HCT116 (cell line): Measurements from ENCODE around the gene QPCT. TPM values are rescaled to one million over a fixed set of nuclear protein-coding genes. Genes with fewer than 3 reads are reported as not detected.

Experiments
- ATAC-seq: fragments of 200-7000 bp; cut with Tn5 transposase; 2 replicates; pipeline ENCODE4 v1.9.1; 2020; ENCODE audit warnings: mild to moderate bottlenecking, moderate library complexity
- BruUV-seq: library from RNA; stranded (reverse); fragments of 400-500 nt; replicated peaks from 2 replicates; lab custom pipeline; 2021; lab: Mats Ljungman, UMichigan
- CTCF ChIA-PET: fragments of 300-600 bp; sonication (Branson Sonifier 250); formaldehyde crosslinking; loops from one replicate; lab custom pipeline; 2021; ENCODE audit warnings: antibody characterized with exemption; lab: Charles Lee
- POLR2A ChIA-PET: fragments of 300-600, 350-600 bp; sonication (Branson Sonifier 250); formaldehyde crosslinking; loops from one replicate; lab custom pipeline; 2021; ENCODE audit warnings: antibody characterized with exemption; lab: Charles Lee
- RAD21 ChIA-PET, 2 experiments: fragments of 300-600 bp; sonication (Branson Sonifier 250); formaldehyde crosslinking; loops; one replicate each; lab custom pipeline; 2023; ENCODE audit warnings: low total read pairs in 2 of 2; ENCODE audit not compliant: uncharacterized antibody in 2 of 2, unreplicated experiment in 2 of 2, low non-redundant PET in 1 of 2; lab: Charles Lee
- DNase-seq: peaks from one replicate; pipeline ENCODE4 v3.0.0-alpha.2; 2010; ENCODE audit warnings: low read depth, low spot score
- H2AFZ ChIP-seq: fragments of 200-600 bp; shearing (Covaris generic), sonication (generic); 2 replicates; pipeline ENCODE4 v1.6.1; 2017; ENCODE audit warnings: low read depth, mixed run types, mixed read lengths, antibody characterized with exemption, low read length; ENCODE audit not compliant: poor library complexity, severe bottlenecking
- H3K27ac ChIP-seq: 2 replicates; pipeline ENCODE4 v1.5.1; 2012; ENCODE audit warnings: low read depth, low read length
- H3K27me3 ChIP-seq: fragments of 200-600 bp; sonication (generic); 2 replicates; pipeline ENCODE4 v1.6.1; 2016; ENCODE audit warnings: mixed run types, low read length, mixed read lengths; ENCODE audit not compliant: insufficient read depth
- H3K36me3 ChIP-seq, 2 experiments: fragments of 200-500 bp in 1 of 2; fragments of 200-600 bp in 1 of 2; sonication (Bioruptor generic) in 1 of 2; sonication (generic) in 1 of 2; 2 replicates each; pipeline versions ENCODE4 v1.5.1 to v1.6.1; 2014 to 2016; ENCODE audit warnings: low read length in 2 of 2, inconsistent platforms in 1 of 2, mixed read lengths in 1 of 2, mixed run types in 1 of 2; ENCODE audit not compliant: insufficient read depth in 2 of 2, control insufficient read depth in 1 of 2
- H3K4me1 ChIP-seq, 2 experiments: fragments of 200-600 bp in 1 of 2; sonication (generic) in 1 of 2; 2 replicates each; pipeline versions ENCODE4 v1.5.1 to v1.6.1; 2012 to 2017; ENCODE audit warnings: low read length in 2 of 2, inconsistent platforms in 1 of 2, mild to moderate bottlenecking in 1 of 2, mixed read lengths in 1 of 2, mixed run types in 1 of 2, moderate library complexity in 1 of 2; ENCODE audit not compliant: insufficient read depth in 2 of 2, control insufficient read depth in 1 of 2
- H3K4me2 ChIP-seq: fragments of 200-600 bp; sonication (generic); 2 replicates; pipeline ENCODE4 v1.6.1; 2017; ENCODE audit warnings: mixed run types, low read length, mixed read lengths
- H3K4me3 ChIP-seq, 2 experiments: fragments of 200-600 bp in 1 of 2; sonication (generic) in 1 of 2; replicated peaks in 1 of 2; 2 replicates each; pipeline ENCODE4 v1.5.1; 2011 to 2016; ENCODE audit warnings: low read length in 2 of 2, control low read depth in 1 of 2, low read depth in 1 of 2, mild to moderate bottlenecking in 1 of 2, mixed read lengths in 1 of 2, mixed run types in 1 of 2
- H3K79me2 ChIP-seq: fragments of 200-600 bp; sonication (generic); 2 replicates; pipeline ENCODE4 v1.6.1; 2017; ENCODE audit warnings: mild to moderate bottlenecking, mixed run types, low read length, moderate library complexity, mixed read lengths; ENCODE audit not compliant: insufficient read depth
- H3K9ac ChIP-seq: fragments of 200-600 bp; sonication (generic); 2 replicates; pipeline ENCODE4 v1.6.1; 2016; ENCODE audit warnings: low read length, mixed read lengths
- H3K9me2 ChIP-seq: fragments of 200-600 bp; sonication (generic), shearing (Covaris generic); 2 replicates; pipeline ENCODE4 v1.6.1; 2017; ENCODE audit warnings: mixed run types, mild to moderate bottlenecking, moderate library complexity; ENCODE audit not compliant: insufficient read depth
- H3K9me3 ChIP-seq, 2 experiments: fragments of 200-500 bp in 1 of 2; fragments of 200-600 bp in 1 of 2; sonication (Bioruptor generic) in 1 of 2; sonication (generic) in 1 of 2; 2 replicates each; pipeline ENCODE4 v1.6.1; 2014 to 2017; ENCODE audit warnings: low read length in 2 of 2, mixed read lengths in 2 of 2, inconsistent platforms in 1 of 2, low read depth in 1 of 2, mild to moderate bottlenecking in 1 of 2, mixed run types in 1 of 2, moderate library complexity in 1 of 2; ENCODE audit not compliant: control insufficient read depth in 1 of 2, insufficient read depth in 1 of 2
- H4K20me1 ChIP-seq: fragments of 200-600 bp; sonication (generic), shearing (Covaris generic); 2 replicates; pipeline ENCODE4 v1.6.1; 2017; ENCODE audit warnings: mixed run types, mild to moderate bottlenecking, moderate library complexity; ENCODE audit not compliant: insufficient read depth
- CTCF ChIP-seq, 3 experiments: fragments of 200-600 bp in 1 of 3; sonication (generic) in 1 of 3; IDR thresholded peaks in 2 of 3; conservative IDR thresholded peaks in 1 of 3; 2 replicates each; pipeline ENCODE4 v1.5.1; 2012 to 2017; ENCODE audit warnings: low read depth in 2 of 3, low read length in 2 of 3, antibody characterized with exemption in 1 of 3, borderline replicate concordance in 1 of 3, control low read depth in 1 of 3, mild to moderate bottlenecking in 1 of 3, mixed read lengths in 1 of 3, mixed run types in 1 of 3, moderate library complexity in 1 of 3; ENCODE audit not compliant: insufficient read depth in 1 of 3
- EGR1 ChIP-seq: IDR thresholded peaks from 2 replicates; pipeline ENCODE4 v1.6.1; 2012; ENCODE audit warnings: low read depth
- EZH2 ChIP-seq: fragments of 200-600 bp; sonication (generic); IDR thresholded peaks from 2 replicates; pipeline ENCODE4 v1.6.1; 2017; ENCODE audit warnings: antibody characterized with exemption, mixed run types
- EZH2phosphoT487 ChIP-seq: fragments of 200-600 bp; IDR thresholded peaks from 2 replicates; pipeline ENCODE4 v1.6.1; 2018; ENCODE audit warnings: antibody characterized with exemption, borderline replicate concordance
- FOSL1 ChIP-seq: IDR thresholded peaks from 2 replicates; pipeline ENCODE4 v1.6.1; 2012; ENCODE audit warnings: low read depth
- RAD21 ChIP-seq: IDR thresholded peaks from 2 replicates; pipeline ENCODE4 v1.6.1; 2012; ENCODE audit warnings: low read depth, mild to moderate bottlenecking
- SRF ChIP-seq: IDR thresholded peaks from 2 replicates; pipeline ENCODE4 v1.6.1; 2012; ENCODE audit warnings: low read depth
- ZFX ChIP-seq: fragments of 450-650 bp; IDR thresholded peaks from 2 replicates; pipeline ENCODE4 v1.6.1; 2017
- intact Hi-C: fragments of 100-400 bp; cut with micrococcal nuclease; formaldehyde crosslinking; loops from 2 replicates; pipeline ENCODE4 v1.10.0; 2022
- total RNA-seq: library from RNA; stranded (reverse); gene quantifications from one replicate; pipeline ENCODE4 v1.2.1, GENCODE V29; 2021; ENCODE audit not compliant: unreplicated experiment

Gene QPCT
- total RNA-seq, 1 experiment from 2014 or later, result not detected

- Histone ChIP-seq H4K20me1 (no peaks in the 10 kb centered on the region), H3K79me2 (no peaks in the 10 kb centered on the region), H2AFZ (no peak overlapping the region), H3K4me1 (no peaks in the 10 kb centered on the region)
- TF ChIP-seq RAD21, result no peak
- TF ChIP-seq EZH2, result no peak
- TF ChIP-seq, all 23 proteins: peak for 0
- Histone ChIP-seq H3K9me3 (no peaks in the 10 kb centered on the region), H3K4me3 (no peak overlapping the region), H3K9ac (no peak overlapping the region), H3K27me3 (no peaks in the 10 kb centered on the region), H3K36me3 (no peaks in the 10 kb centered on the region), H3K4me2 (no peak overlapping the region), H3K9me2 (no peaks in the 10 kb centered on the region), H3K27ac (no peak overlapping the region)
- ATAC-seq (no peak), DNase-seq (no peak)
- CTCF ChIA-PET, result interaction anchor here (0.9 to 1.6 kb wide), 2 partner anchors 37 to 535 kb away, joined by 3 to 6 read pairs; no protein-coding TSS in a partner anchor
- RAD21 ChIA-PET, result no interaction called here
- intact Hi-C loops, result no loop called here
- BruUV-seq, result no TSS peak
- POLR2A ChIA-PET, result no interaction called here
Observed at GRCh38 chr2:37342591-37343220, 1.7 kb upstream of the QPCT start.

DNA sequence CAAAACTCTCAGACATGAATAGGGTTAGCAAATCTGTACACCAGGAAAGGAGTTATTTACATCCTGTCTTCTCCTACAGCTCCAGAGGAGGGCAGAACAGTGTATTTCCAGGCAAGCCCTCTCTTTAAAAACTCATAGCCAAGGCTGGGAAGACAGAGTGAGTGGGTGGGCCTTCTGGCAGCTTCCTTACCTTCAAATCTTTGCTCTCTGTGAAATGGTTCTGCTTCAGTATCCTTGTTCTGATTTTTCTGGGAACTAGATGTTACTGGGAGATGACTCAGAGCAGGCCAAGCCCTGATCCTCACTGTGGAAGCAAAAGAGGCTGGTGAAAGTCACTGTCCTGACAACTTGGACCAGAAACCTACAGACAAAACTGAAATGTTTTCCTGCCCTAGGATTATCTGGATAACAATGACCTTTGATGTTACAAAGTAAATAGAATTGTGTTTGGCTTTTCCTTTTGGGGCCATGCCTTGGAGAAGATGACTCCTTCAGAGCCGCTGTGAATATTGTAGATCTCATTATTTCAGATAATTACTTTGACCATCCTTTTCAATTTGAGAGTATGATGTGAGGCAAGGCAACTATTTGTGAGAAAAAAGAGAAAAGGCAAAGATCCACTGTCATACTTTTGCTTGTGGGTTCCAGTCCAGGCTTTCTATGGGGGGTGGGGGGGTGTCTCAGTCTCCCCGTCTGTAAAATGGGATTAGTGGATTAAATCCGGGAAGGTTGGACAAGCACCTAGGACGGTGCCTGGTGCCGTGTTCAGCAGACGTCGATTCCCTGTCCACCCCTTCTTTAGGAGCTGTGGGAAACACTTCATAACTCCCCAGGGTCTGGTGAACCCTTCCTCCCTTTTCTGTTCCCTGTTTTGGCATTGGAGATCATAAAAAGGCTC is 644 bp upstream of the QPCT start:
- Histone ChIP-seq H3K27me3 (no peaks in the 10 kb centered on the region), H3K27ac (no peak overlapping the region), H2AFZ (no peak overlapping the region), H4K20me1 (no peaks in the 10 kb centered on the region), H3K79me2 (no peaks in the 10 kb centered on the region), H3K4me3 (no peak overlapping the region), H3K4me1 (no peaks in the 10 kb centered on the region), H3K9me3 (no peaks in the 10 kb centered on the region), H3K36me3 (no peaks in the 10 kb centered on the region), H3K9me2 (no peaks in the 10 kb centered on the region), H3K9ac (no peak overlapping the region), H3K4me2 (no peak overlapping the region)
- ChIA-PET POLR2A (no interaction called here), RAD21 (no interaction called here), CTCF (interaction anchor here (1.6 kb wide), 1 partner anchor 534 kb away, joined by 6 read pairs; no protein-coding TSS in a partner anchor)
- DNase-seq (no peak), ATAC-seq (peak; percentile 79)
- 0 out of 2 replicates have a peak, but pooled peaks have one; percentile 28 for TF ChIP-seq RAD21
- no peak for TF ChIP-seq EZH2phosphoT487
- no peak for TF ChIP-seq SRF
- peak in 2 of 3 experiments; percentile 23 to 35; a peak in 4 of 6 replicates for TF ChIP-seq CTCF (IDR thresholded peaks at IDR 0.05 in 2 of 3, conservative IDR thresholded peaks at IDR 0.05 in 1 of 3; ENCODE audit: borderline replicate concordance in 1 of 3, insufficient read depth in 1 of 3, low read depth in 2 of 3, low read length in 2 of 3)
- TF ChIP-seq ZFX, result no peak
- 0 out of 2 replicates have a peak, but pooled peaks have one; percentile 27 for TF ChIP-seq EGR1
- TF ChIP-seq FOSL1, result no peak
- BruUV-seq, result no TSS peak
- intact Hi-C loops, result no loop called here
